Type B pancreatic cell (in vitro differentiated cells): ENCODE results near the gene CERT1. TPM values are rescaled to one million over a fixed set of nuclear protein-coding genes. Genes with fewer than 3 reads are reported as not detected.

Source experiments
- DNase-seq: peaks from one replicate; pipeline ENCODE4 v3.0.0; 2021; ENCODE audit warnings: mixed read lengths; ENCODE audit not compliant: unreplicated experiment; ENCODE audit errors: extremely low spot score
- H3K27ac Mint-ChIP-seq: 2 replicates; pipeline ENCODE4 v1.8.0; 2021; ENCODE audit warnings: mild to moderate bottlenecking, mixed read lengths
- H3K27me3 Mint-ChIP-seq: 2 replicates; pipeline ENCODE4 v1.8.0; 2021; ENCODE audit warnings: mixed read lengths
- H3K36me3 Mint-ChIP-seq: 2 replicates; pipeline ENCODE4 v1.8.0; 2021; ENCODE audit warnings: mixed read lengths
- H3K4me1 Mint-ChIP-seq: one replicate; pipeline ENCODE4 v1.8.0; 2021; ENCODE audit warnings: mixed read lengths; ENCODE audit not compliant: unreplicated experiment
- H3K4me3 Mint-ChIP-seq: 2 replicates; pipeline ENCODE4 v1.8.0; 2021; ENCODE audit warnings: mild to moderate bottlenecking, mixed read lengths
- H3K9me3 Mint-ChIP-seq: 2 replicates; pipeline ENCODE4 v1.8.0; 2021; ENCODE audit warnings: mixed read lengths
- CTCF ChIP-seq: fragments of 200-600 bp; sonication (generic); conservative IDR thresholded peaks from 2 replicates; pipeline ENCODE4 v1.5.0; 2021; ENCODE audit warnings: antibody characterized with exemption, mild to moderate bottlenecking
- total RNA-seq: library from RNA; stranded (reverse); gene quantifications from 2 replicates; pipeline ENCODE4 v1.2.1, GENCODE V29; 2021; ENCODE audit warnings: low replicate concordance

The CERT1 gene
- total RNA-seq, 1 donor from 2014 or later: 55.6 TPM

GRCh38 chr5:75435096-75435495 lies 76.3 kb downstream of the CERT1 start:
- DNase-seq: no peak
- TF ChIP-seq CTCF: no peak
- H3K4me1 Mint-ChIP-seq: no peaks in the 10 kb centered on the region
- peaks cover 13% of the 10 kb centered on the region for H3K36me3 Mint-ChIP-seq
- H3K9me3 Mint-ChIP-seq: no peaks in the 10 kb centered on the region
- no peaks in the 10 kb centered on the region for H3K27me3 Mint-ChIP-seq
- no peak overlapping the region for H3K4me3 Mint-ChIP-seq
- no peak overlapping the region for H3K27ac Mint-ChIP-seq

- H3K36me3 Mint-ChIP-seq: peaks cover 10% of the 10 kb centered on the region
- no peaks in the 10 kb centered on the region for H3K9me3 Mint-ChIP-seq
- TF ChIP-seq CTCF: no peak
- no peak overlapping the region for H3K4me3 Mint-ChIP-seq
- DNase-seq: no peak
- H3K27ac Mint-ChIP-seq: no peak overlapping the region
- no peaks in the 10 kb centered on the region for H3K27me3 Mint-ChIP-seq
- no peaks in the 10 kb centered on the region for H3K4me1 Mint-ChIP-seq
Observed at GRCh38 chr5:75433814-75434506, 77.5 kb downstream of the CERT1 start.

- Mint-ChIP-seq H3K27me3 (no peaks in the 10 kb centered on the region), H3K27ac (no peak overlapping the region), H3K4me3 (no peak overlapping the region), H3K9me3 (no peaks in the 10 kb centered on the region), H3K4me1 (peaks cover 4% of the 10 kb centered on the region), H3K36me3 (peaks cover 15% of the 10 kb centered on the region)
- no peak for TF ChIP-seq CTCF
- no peak for DNase-seq
Observed at GRCh38 chr5:75414241-75414640, 97.2 kb downstream of the CERT1 start.

- Mint-ChIP-seq H3K4me1 (peaks cover 4% of the 10 kb centered on the region), H3K4me3 (no peak overlapping the region), H3K27ac (peak overlapping the region; percentile 22), H3K27me3 (no peaks in the 10 kb centered on the region), H3K9me3 (no peaks in the 10 kb centered on the region), H3K36me3 (peaks cover 10% of the 10 kb centered on the region)
- peak; percentile 34 for TF ChIP-seq CTCF
- DNase-seq: no peak
Observed at GRCh38 chr5:75412111-75412990, 99.1 kb downstream of the CERT1 start.

GRCh38 chr5:75405296-75405695 lies 106.1 kb downstream of the CERT1 start:
- Mint-ChIP-seq H3K9me3 (no peaks in the 10 kb centered on the region), H3K36me3 (peaks cover 23% of the 10 kb centered on the region), H3K4me1 (no peaks in the 10 kb centered on the region), H3K4me3 (no peak overlapping the region), H3K27me3 (no peaks in the 10 kb centered on the region), H3K27ac (peak overlapping the region; percentile 27)
- TF ChIP-seq CTCF: no peak
- no peak for DNase-seq
